CD1c-positive myeloid dendritic cell (primary cell): ENCODE data around the gene IFI27L1.
A peak's percentile ranks its signal among the peaks of the same experiment; 100 is the strongest.

Experiments
- DNase-seq: peaks from one replicate; pipeline ENCODE4 v3.0.0-alpha.2; 2016; ENCODE audit errors: extremely low spot score

Gene IFI27L1

GRCh38 chr14:94132285-94132887 lies 51.3 kb downstream of the IFI27L1 start:
- DNase-seq, result peak; percentile 79

- no peak for DNase-seq
Observed at GRCh38 chr14:94135476-94135875, 54.4 kb downstream of the IFI27L1 start.

- DNase-seq, result peak; percentile 86
Observed at GRCh38 chr14:94136575-94137331, 55.6 kb downstream of the IFI27L1 start.

- no peak for DNase-seq
Observed at GRCh38 chr14:94138251-94138650, 57.1 kb downstream of the IFI27L1 start.

- DNase-seq, result no peak
Observed at GRCh38 chr14:94139006-94139405, 57.9 kb downstream of the IFI27L1 start.

- DNase-seq, result no peak
Observed at GRCh38 chr14:94139421-94139820, 58.3 kb downstream of the IFI27L1 start.

- DNase-seq, result no peak
Observed at GRCh38 chr14:94142247-94142646, 61.1 kb downstream of the IFI27L1 start.

GRCh38 chr14:94142836-94143235 lies 61.7 kb downstream of the IFI27L1 start:
- no peak for DNase-seq

- DNase-seq, result no peak
Observed at GRCh38 chr14:94143239-94143638, 62.1 kb downstream of the IFI27L1 start.

- no peak for DNase-seq
Observed at GRCh38 chr14:94143711-94144110, 62.6 kb downstream of the IFI27L1 start.

GRCh38 chr14:94144765-94145164 lies 63.7 kb downstream of the IFI27L1 start:
- peak; percentile 26 for DNase-seq

- DNase-seq, result no peak
Observed at GRCh38 chr14:94145902-94146527, 64.9 kb downstream of the IFI27L1 start.
